OCI-LY7 (cell line): Measurements from ENCODE around the gene EML6. TPM values are rescaled to one million over a fixed set of nuclear protein-coding genes. Genes with fewer than 3 reads are reported as not detected.

Experiments
- BruUV-seq: library from RNA; stranded (reverse); fragments of 400-500 nt; replicated peaks from 2 replicates; lab custom pipeline; 2021; lab: Mats Ljungman, UMichigan
- CTCF ChIA-PET: fragments of 300-600 bp; sonication (Branson Sonifier 250); formaldehyde crosslinking; loops from one replicate; lab custom pipeline; 2022; ENCODE audit warnings: antibody characterized with exemption; ENCODE audit not compliant: unreplicated experiment; lab: Charles Lee
- POLR2A ChIA-PET: fragments of 300-600 bp; sonication (Branson Sonifier 250); formaldehyde crosslinking; loops from one replicate; lab custom pipeline; 2022; ENCODE audit warnings: antibody characterized with exemption; lab: Charles Lee
- DNase-seq: peaks from one replicate; pipeline ENCODE4 v3.0.0-alpha.2; 2015; ENCODE audit warnings: low spot score
- H2AFZ ChIP-seq: fragments of 200-600 bp; sonication (generic), shearing (Covaris generic); 2 replicates; pipeline ENCODE4 v1.6.1; 2014; ENCODE audit warnings: mild to moderate bottlenecking, antibody characterized with exemption, low read length, moderate library complexity
- H3K27ac ChIP-seq: fragments of 200-600 bp; sonication (generic); 2 replicates; pipeline ENCODE4 v1.5.1; 2014; ENCODE audit warnings: mixed run types, low read depth, mild to moderate bottlenecking, moderate library complexity, low read length, inconsistent platforms; ENCODE audit not compliant: poor library complexity, severe bottlenecking
- H3K36me3 ChIP-seq: fragments of 200-600 bp; sonication (generic); 2 replicates; pipeline ENCODE4 v1.6.1; 2014; ENCODE audit warnings: mild to moderate bottlenecking, antibody characterized with exemption, low read length, moderate library complexity, mixed read lengths; ENCODE audit not compliant: insufficient read depth
- H3K4me1 ChIP-seq: fragments of 200-600 bp; sonication (generic); 2 replicates; pipeline ENCODE4 v1.5.1; 2014; ENCODE audit warnings: mild to moderate bottlenecking, low read length; ENCODE audit not compliant: insufficient read depth, poor library complexity, severe bottlenecking
- H3K4me2 ChIP-seq: fragments of 200-600 bp; sonication (generic); 2 replicates; pipeline ENCODE4 v1.6.1; 2014; ENCODE audit warnings: mild to moderate bottlenecking, low read length
- H3K4me3 ChIP-seq: fragments of 200-600 bp; sonication (generic); 2 replicates; pipeline ENCODE4 v1.5.1; 2014; ENCODE audit warnings: mild to moderate bottlenecking, low read depth, low read length; ENCODE audit not compliant: poor library complexity, severe bottlenecking
- H3K79me2 ChIP-seq: fragments of 200-600 bp; sonication (generic); 2 replicates; pipeline ENCODE4 v1.6.1; 2016; ENCODE audit warnings: low read depth, mild to moderate bottlenecking, low read length, moderate library complexity, mixed read lengths; ENCODE audit not compliant: insufficient read depth
- H3K9me2 ChIP-seq: fragments of 200-600 bp; sonication (generic); 2 replicates; pipeline ENCODE4 v1.6.1; 2016; ENCODE audit warnings: mild to moderate bottlenecking, low read length, mixed read lengths; ENCODE audit not compliant: insufficient read depth
- H3K9me3 ChIP-seq: fragments of 200-600 bp; sonication (generic); 2 replicates; pipeline ENCODE4 v1.6.1; 2014; ENCODE audit warnings: mild to moderate bottlenecking, mixed run types, low read length, mixed read lengths
- H4K20me1 ChIP-seq: fragments of 200-600 bp; sonication (generic); 2 replicates; pipeline ENCODE4 v1.6.1; 2014; ENCODE audit warnings: mild to moderate bottlenecking, antibody characterized with exemption, low read length, moderate library complexity, mixed read lengths; ENCODE audit not compliant: insufficient read depth
- CTCF ChIP-seq: fragments of 200-600 bp; sonication (generic); conservative IDR thresholded peaks from 2 replicates; pipeline ENCODE4 v1.5.1; 2014; ENCODE audit warnings: mild to moderate bottlenecking, antibody characterized with exemption, low read length, moderate library complexity, mixed read lengths
- EZH2phosphoT487 ChIP-seq: fragments of 200-600 bp; sonication (generic); IDR thresholded peaks from 2 replicates; pipeline ENCODE4 v1.6.1; 2018; ENCODE audit warnings: low read depth, borderline replicate concordance, mild to moderate bottlenecking, mixed run types, antibody characterized with exemption, low read length, moderate library complexity, mixed read lengths
- intact Hi-C: fragments of 100-400 bp; cut with micrococcal nuclease; formaldehyde crosslinking; loops from one replicate; pipeline ENCODE4 v1.10.0; 2022; ENCODE audit not compliant: unreplicated experiment
- total RNA-seq, 2 experiments: library from RNA; depleted of rRNA in 1 of 2; stranded (reverse); fragments of >200 nt in 1 of 2; shearing (Covaris generic) in 1 of 2; gene quantifications; 2 replicates each; pipeline ENCODE4 v1.2.3, GENCODE V29; 2014 to 2022

EML6 gene
- total RNA-seq, 2 experiments from 2014 or later = 310 to 367 TPM

GRCh38 chr2:54864096-54864495 lies 140.6 kb downstream of the EML6 start:
- DNase-seq = no peak
- POLR2A ChIA-PET = interaction anchor here (1.3 to 1.5 kb wide), 2 partner anchors 10 to 13 kb away, joined by 3 to 4 read pairs; no protein-coding TSS in a partner anchor

GRCh38 chr2:54864727-54865126 lies 141.3 kb downstream of the EML6 start:
- H3K4me1 ChIP-seq = peaks cover 16% of the 10 kb centered on the region
- no TSS peak for BruUV-seq
- POLR2A ChIA-PET = interaction anchor here (1.3 kb wide), 1 partner anchor 13 kb away, joined by 3 read pairs; no protein-coding TSS in a partner anchor
- H3K36me3 ChIP-seq = peaks cover 97% of the 10 kb centered on the region
- DNase-seq = no peak
- H3K9me3 ChIP-seq = no peaks in the 10 kb centered on the region
- H2AFZ ChIP-seq = no peak overlapping the region
- intact Hi-C loops = no loop called here
- CTCF ChIA-PET = no interaction called here
- no peaks in the 10 kb centered on the region for H3K9me2 ChIP-seq
- no peak overlapping the region for H3K4me2 ChIP-seq
- no peaks in the 10 kb centered on the region for H3K79me2 ChIP-seq
- H4K20me1 ChIP-seq = no peaks in the 10 kb centered on the region
- H3K27ac ChIP-seq = no peak overlapping the region
- no peak overlapping the region for H3K4me3 ChIP-seq
- TF ChIP-seq EZH2phosphoT487 = no peak

More at GRCh38 chr2:54864096-54864495, 140.6 kb downstream of the EML6 start:
- Histone ChIP-seq H3K4me1 (peaks cover 16% of the 10 kb centered on the region), H4K20me1 (no peaks in the 10 kb centered on the region), H3K79me2 (no peaks in the 10 kb centered on the region), H3K27ac (no peak overlapping the region), H3K4me2 (no peak overlapping the region), H2AFZ (no peak overlapping the region), H3K4me3 (no peak overlapping the region), H3K9me2 (no peaks in the 10 kb centered on the region), H3K9me3 (no peaks in the 10 kb centered on the region), H3K36me3 (peaks cover 97% of the 10 kb centered on the region)
- TF ChIP-seq EZH2phosphoT487 (no peak), CTCF (no peak)
- CTCF ChIA-PET = no interaction called here
- BruUV-seq = no TSS peak
- intact Hi-C loops = no loop called here

- no peaks in the 10 kb centered on the region for H4K20me1 ChIP-seq
- no peak for DNase-seq
- no peak overlapping the region for H3K4me2 ChIP-seq
- H3K27ac ChIP-seq = no peak overlapping the region
- intact Hi-C loops = no loop called here
- H2AFZ ChIP-seq = no peak overlapping the region
- peaks cover 97% of the 10 kb centered on the region for H3K36me3 ChIP-seq
- no TSS peak for BruUV-seq
- ChIA-PET CTCF (no interaction called here), POLR2A (interaction anchor here (0.7 kb wide), 1 partner anchor 87 kb away, joined by 3 read pairs; no protein-coding TSS in a partner anchor)
- no peaks in the 10 kb centered on the region for H3K9me3 ChIP-seq
- H3K4me1 ChIP-seq = peaks cover 16% of the 10 kb centered on the region
- no peaks in the 10 kb centered on the region for H3K9me2 ChIP-seq
- H3K4me3 ChIP-seq = no peak overlapping the region
- no peaks in the 10 kb centered on the region for H3K79me2 ChIP-seq
- TF ChIP-seq CTCF = no peak
- TF ChIP-seq EZH2phosphoT487 = no peak
Measured at GRCh38 chr2:54866179-54866578, 142.7 kb downstream of the EML6 start.
